Endothelial cell of hepatic sinusoid (primary cell): ENCODE data around the gene IL15.
"Not testable (repeated sequence)": the region's sequence is repeated elsewhere in the genome, so short reads cannot be mapped to it uniquely, and the experiment has no call there.

Experiments
- in situ Hi-C: cut with HindIII; loops from 2 replicates; pipeline ENCODE4 v1.10.0; 2017; ENCODE audit warnings: low sequenced_read_pairs

The IL15 gene

DNA sequence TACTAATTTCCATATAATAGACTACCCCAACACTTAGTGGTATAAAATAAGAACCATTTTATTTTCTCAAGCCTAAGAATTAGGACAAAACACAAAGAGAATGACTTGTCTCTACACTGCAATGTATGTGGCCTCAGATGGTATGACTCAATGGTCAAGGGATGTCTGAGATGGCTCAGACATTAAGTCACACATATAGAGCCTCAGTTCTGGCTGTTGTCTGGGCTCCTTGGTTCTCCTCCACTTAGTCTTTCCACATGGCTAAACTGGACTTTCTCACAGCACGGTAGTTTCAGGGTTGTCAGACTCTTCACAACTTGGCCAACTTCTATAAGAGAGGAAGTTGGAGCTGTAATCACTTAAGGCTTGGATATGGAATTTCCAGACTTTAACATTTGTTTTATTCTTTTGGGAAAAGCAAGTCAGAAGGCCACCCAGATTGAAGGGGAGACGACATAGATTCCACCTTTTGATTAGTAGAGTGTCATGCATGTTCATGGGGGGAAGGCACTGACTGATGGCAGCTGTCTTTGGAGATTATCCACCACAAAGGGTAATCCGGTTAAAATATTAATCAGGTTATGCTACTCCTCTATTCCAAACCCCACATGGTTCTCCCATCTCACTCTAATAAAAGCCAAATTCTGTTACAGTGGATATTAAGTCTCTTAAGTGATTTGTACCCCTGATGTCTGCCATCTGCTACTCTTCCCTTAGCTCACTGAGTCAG lies 9.4 kb downstream of the IL15 start:
- in situ Hi-C loops = no loop called here

- in situ Hi-C loops = no loop called here
Measured at GRCh38 chr4:141646969-141647368, 10.6 kb downstream of the IL15 start.

GRCh38 chr4:141647966-141648365 lies 11.6 kb downstream of the IL15 start:
- in situ Hi-C loops = no loop called here

DNA sequence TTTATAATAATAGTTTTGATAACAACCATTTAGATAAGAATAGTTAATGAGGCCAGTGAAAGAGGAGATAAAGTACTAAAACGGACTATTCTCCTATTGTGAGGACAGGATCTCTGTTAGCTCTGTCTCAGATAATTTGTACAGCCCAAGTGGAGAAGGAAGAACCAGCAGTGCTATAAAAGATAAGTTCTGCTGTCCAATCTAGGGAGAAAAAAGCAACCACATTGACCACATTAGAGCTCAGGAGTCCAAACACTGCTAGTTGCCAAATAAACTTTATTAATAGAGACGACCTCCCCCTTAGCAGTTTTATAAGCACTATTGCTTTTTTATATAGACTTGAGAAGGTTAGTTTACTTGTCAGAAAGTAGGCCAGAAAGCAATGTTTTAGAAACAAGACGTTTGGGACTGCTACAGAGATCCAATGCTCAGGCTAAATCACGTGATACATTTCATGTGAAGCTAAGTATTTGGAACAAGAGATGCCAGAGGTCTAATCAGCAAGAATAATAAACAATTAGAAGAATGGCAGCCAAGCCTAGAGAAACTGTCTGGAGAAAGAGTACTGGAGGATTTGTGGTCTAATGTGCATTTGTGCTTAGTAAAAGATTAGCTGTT lies 15.9 kb downstream of the IL15 start:
- in situ Hi-C loops = no loop called here

- in situ Hi-C loops = no loop called here
Measured at GRCh38 chr4:141654098-141654497, 17.7 kb downstream of the IL15 start.

GRCh38 chr4:141656031-141656430 lies 19.6 kb downstream of the IL15 start:
- in situ Hi-C loops = no loop called here

DNA sequence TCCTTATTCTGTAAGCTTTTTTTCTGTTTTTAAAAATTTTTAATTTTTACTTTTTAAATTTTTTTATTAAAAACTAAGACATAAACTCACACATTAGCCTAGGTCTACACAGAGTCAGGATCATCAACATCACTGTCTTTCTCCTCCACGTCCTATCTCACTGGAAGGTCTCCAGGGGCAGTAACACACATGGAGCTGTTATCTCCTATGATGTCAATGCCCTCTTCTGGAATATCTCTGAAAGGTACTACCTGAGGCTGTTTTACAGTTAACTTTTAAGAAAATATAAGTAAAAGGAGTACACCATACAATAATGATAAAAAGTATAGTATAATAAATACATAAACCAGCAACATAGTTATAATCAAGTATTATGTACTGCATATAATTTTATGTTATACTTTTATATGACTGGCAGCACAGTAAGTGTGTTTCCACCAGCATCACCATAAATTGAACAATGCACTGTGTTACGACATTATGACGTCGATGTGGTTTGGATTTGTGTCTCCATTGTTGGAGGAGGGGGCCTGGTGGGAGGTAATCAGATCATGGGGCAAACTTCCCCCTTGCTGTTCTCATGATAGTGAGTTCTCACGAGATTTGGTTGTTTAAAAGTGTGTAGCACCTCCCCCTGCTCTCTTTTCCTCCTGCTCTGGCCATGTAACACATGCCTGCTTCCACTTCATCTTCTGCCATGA lies 21.3 kb downstream of the IL15 start:
- in situ Hi-C loops = no loop called here

GRCh38 chr4:141658309-141658708 lies 21.9 kb downstream of the IL15 start:
- in situ Hi-C loops = no loop called here

DNA sequence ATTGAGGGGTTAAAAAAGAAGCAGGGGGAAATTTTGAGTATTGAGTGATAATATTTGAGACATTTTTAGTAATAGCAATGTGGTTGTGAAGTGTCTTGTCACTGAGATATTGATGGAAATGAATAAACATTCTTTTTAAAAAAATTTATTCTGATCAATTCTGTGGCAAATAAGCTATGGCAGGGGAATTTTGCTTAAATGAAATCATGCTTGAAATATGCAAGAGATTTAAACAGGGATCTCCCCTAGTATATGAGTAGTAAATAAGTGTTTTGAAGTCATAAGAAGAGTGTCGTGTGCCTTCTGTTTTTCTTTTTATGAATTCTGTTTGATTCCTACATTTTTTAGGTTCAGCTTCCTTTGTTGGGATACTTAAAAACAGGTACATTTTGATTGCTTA lies 23.2 kb downstream of the IL15 start:
- in situ Hi-C loops = no loop called here

DNA sequence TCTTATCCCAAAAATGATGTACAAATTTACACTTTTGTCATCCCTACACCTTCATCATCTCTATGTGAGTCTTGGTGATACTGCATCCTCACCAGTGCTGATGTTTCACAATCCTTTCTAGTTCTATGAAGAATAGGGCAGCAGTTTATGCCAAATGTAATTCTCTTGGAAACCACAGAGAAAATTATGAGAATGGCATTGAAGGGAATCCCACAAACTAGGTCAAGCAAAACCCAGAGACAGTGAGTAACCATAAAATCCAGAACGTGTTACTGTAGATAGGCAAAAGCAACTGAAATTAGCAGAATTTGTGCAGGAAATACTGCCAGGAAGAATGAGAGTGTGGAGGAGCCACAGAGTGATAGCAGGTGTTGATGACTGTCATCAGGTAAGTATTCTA lies 24.5 kb downstream of the IL15 start:
- in situ Hi-C loops = no loop called here

DNA sequence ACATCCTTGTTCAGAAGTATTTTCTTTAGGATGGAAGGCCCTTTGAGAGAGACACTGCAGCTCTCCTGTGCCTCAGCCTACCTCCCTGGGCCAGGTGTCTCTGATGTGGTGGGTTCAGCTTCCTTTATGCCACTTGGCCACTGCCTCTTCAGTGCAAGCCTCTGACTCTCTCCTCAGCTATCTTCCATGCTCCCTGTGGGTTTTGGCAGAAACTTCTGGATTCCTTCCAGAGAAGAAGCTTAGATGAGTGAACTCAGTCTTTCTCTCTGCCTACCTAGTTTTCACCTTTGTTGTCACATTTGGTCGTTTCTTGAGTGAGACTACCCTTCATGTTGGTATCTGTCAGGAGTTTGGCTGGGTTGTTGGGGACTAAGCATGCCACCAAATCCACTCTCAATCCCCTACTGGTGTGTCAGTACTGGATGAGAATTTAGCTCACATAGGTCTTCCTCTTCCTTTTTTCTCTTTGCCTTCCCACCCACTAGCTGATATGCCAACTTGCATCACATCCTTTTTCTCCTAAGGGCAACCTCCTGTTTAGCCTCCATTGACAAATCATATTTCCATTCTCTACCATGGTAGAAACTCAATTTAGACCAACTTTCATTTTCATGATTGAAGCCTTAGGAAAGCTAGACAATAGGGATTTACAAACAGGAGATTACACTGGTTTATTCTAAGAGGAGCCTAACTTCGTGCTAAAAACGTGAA lies 32.0 kb downstream of the IL15 start:
- in situ Hi-C loops = no loop called here

- in situ Hi-C loops = no loop called here
Measured at GRCh38 chr4:141669501-141669900, 33.1 kb downstream of the IL15 start.

DNA sequence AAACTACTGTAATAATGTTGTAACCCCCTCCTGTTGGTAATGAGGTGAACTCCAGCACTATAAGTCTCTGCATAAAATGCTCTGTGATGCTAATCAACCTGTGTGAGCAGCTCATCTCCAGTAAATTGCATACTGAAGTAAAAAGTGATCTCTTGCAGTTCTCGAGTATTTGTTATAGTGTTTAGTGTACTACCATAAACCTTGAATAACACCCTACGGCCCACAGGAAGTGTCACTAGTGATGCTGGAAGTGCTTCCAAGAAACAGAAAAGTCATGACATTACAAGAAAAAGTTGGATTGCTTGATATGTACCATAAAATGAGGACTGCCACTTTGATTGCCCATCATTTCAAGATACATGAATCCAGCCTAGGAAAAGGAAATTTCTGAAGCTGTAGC lies 39.0 kb downstream of the IL15 start:
- in situ Hi-C loops = no loop called here

GRCh38 chr4:141676087-141676670 lies 39.8 kb downstream of the IL15 start:
- in situ Hi-C loops = no loop called here

DNA sequence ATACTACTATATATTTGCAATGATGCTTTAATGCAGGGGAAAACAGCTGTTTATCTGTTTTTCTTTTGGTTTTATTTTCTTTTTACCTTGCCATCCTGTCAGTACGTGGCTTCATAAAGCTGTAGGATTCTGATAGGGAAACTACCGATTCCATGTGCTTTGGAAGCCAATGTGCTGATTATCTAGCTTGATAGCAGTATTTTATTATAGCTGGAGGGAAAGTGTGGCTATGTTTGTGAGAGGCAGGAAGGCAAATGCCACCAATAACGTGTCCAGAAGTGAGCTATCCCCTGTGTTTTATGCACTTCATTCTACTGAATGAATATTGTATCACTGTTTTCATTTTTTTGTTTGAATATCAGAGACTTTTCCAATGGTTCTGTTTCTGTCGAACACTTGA lies 43.7 kb downstream of the IL15 start:
- in situ Hi-C loops = no loop called here

GRCh38 chr4:141684785-141685184 lies 48.4 kb downstream of the IL15 start:
- in situ Hi-C loops = no loop called here

GRCh38 chr4:141686146-141686775 lies 49.9 kb downstream of the IL15 start:
- in situ Hi-C loops = no loop called here

GRCh38 chr4:141686879-141687278 lies 50.5 kb downstream of the IL15 start:
- in situ Hi-C loops = no loop called here

DNA sequence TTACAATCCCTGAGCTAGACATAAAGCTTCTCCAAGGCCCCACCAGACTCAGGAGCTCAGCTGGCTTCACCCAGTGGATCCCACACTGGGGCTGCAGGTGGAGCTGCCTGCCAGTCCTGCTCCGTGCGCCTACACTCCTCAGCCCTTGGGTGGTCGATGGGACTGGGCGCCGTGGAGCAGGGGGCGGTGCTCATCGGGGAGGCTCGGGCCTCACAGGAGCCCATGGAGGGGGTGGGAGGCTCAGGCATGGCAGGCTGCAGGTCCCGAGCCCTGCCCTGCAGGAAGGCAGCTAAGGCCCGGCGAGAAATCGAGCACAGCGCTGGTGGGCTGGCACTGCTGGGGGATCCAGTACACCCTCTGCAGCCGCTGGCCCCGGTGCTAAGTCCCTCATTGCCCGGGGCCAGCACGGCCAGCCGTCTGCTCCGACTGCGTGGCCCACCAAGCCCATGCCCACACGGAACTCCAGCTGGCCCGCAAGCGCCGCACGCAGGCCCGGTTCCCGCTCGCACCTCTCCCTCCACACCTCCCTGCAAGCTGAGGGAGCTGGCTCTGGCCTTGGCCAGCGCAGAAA lies 53.4 kb downstream of the IL15 start:
- in situ Hi-C loops = not testable (repeated sequence)

GRCh38 chr4:141691247-141691646 lies 54.9 kb downstream of the IL15 start:
- in situ Hi-C loops = not testable (repeated sequence)
